Small intestine (tissue), 7 donors: ENCODE data around the gene NTN5. TPM values are rescaled to one million over a fixed set of nuclear protein-coding genes. Genes with fewer than 3 reads are reported as not detected.

Experiments used
- DNase-seq, 2 donors: peaks; one replicate each; pipeline versions ENCODE4 v3.0.0 to v3.0.0-alpha.2; 2013
- FAIRE-seq: peaks from 2 replicates; lab custom pipeline; 2012; peaks lifted over from hg19 to GRCh38; lab: Jason Lieb, UNC
- H3K27ac ChIP-seq, 3 donors: one replicate each; pipeline ENCODE4 v1.5.1; 2013; ENCODE audit warnings: low read length in 2 of 3, mild to moderate bottlenecking in 2 of 3, control low read depth in 1 of 3, inconsistent platforms in 1 of 3, low read depth in 1 of 3, moderate library complexity in 1 of 3
- H3K27me3 ChIP-seq, 3 donors: one replicate each; pipeline ENCODE4 v1.6.1; 2013; ENCODE audit warnings: low read length in 3 of 3, inconsistent platforms in 1 of 3; ENCODE audit not compliant: control insufficient read depth in 3 of 3, insufficient read depth in 3 of 3
- H3K36me3 ChIP-seq, 3 donors: one replicate each; pipeline ENCODE4 v1.6.1; 2013; ENCODE audit warnings: low read length in 3 of 3, inconsistent platforms in 1 of 3, low read depth in 1 of 3, mild to moderate bottlenecking in 1 of 3, moderate library complexity in 1 of 3; ENCODE audit not compliant: control insufficient read depth in 3 of 3, insufficient read depth in 2 of 3
- H3K4me1 ChIP-seq, 3 donors: one replicate each; pipeline ENCODE4 v1.6.1; 2013; ENCODE audit warnings: low read length in 2 of 3, inconsistent platforms in 1 of 3, low read depth in 1 of 3, mild to moderate bottlenecking in 1 of 3, moderate library complexity in 1 of 3; ENCODE audit not compliant: control insufficient read depth in 3 of 3, insufficient read depth in 2 of 3
- H3K4me3 ChIP-seq, 3 donors: one replicate each; pipeline ENCODE4 v1.5.1; 2013; ENCODE audit warnings: low read length in 3 of 3, control low read depth in 1 of 3, inconsistent platforms in 1 of 3, low read depth in 1 of 3, mild to moderate bottlenecking in 1 of 3, moderate library complexity in 1 of 3
- H3K9me3 ChIP-seq, 2 donors: one replicate each; pipeline ENCODE4 v1.6.1; 2013; ENCODE audit warnings: low read depth in 1 of 2, low read length in 1 of 2; ENCODE audit not compliant: control insufficient read depth in 2 of 2, insufficient read depth in 1 of 2
- WGBS, 3 donors: extraction: QIAGEN DNeasy Blood & Tissue Kit; methylation state at CpG; one replicate each; pipeline ENCODE4 v1.1.7; 2013; 5-methylcytosine and 5-hydroxymethylcytosine counted together
- polyA plus RNA-seq, 4 donors: library from polyadenylated mRNA; stranded (reverse) in 3 of 4; unstranded in 1 of 4; fragments of 200-250 nt in 3 of 4; fragments of 120-200 nt in 1 of 4; gene quantifications; one replicate each; pipeline versions ENCODE4 v1.2.1 to v1.2.3, GENCODE V29; 2013
- donor health status: healthy with polysubstance abuse.
- donor health status: control.
- donor health status: control.
- donor health status: Bipolar disorder and iron deficiency.
- donor health status: healthy.

Gene NTN5
- polyA plus RNA-seq, 4 donors, result 0.24 to 0.32 TPM; not detected in 2

- Histone ChIP-seq H3K4me1 (peaks cover 0 to 44% (median 2%) of the 10 kb centered on the region in 3 donors), H3K27ac (peak overlapping the region; percentile 90 to 94 (median 91)), H3K27me3 (no peaks in the 10 kb centered on the region), H3K36me3 (peaks cover 0 to 3% (median 0%) of the 10 kb centered on the region in 3 donors), H3K4me3 (no peak overlapping the region), H3K9me3 (no peaks in the 10 kb centered on the region)
- DNase-seq (peak; percentile 91 to 98), FAIRE-seq (no peak)
- WGBS, 3 donors, result 7 to 46% (median 35%) methylated on average over 4 of the region's 4 CpGs
Observed at GRCh38 chr19:48678201-48678600, 5.4 kb upstream of the NTN5 start.

- Histone ChIP-seq H3K27ac (peak overlapping the region; percentile 73 to 94 (median 82)), H3K4me1 (peaks cover 0 to 43% (median 2%) of the 10 kb centered on the region in 3 donors), H3K9me3 (no peaks in the 10 kb centered on the region), H3K4me3 (no peak overlapping the region), H3K36me3 (peaks cover 0 to 3% (median 0%) of the 10 kb centered on the region in 3 donors), H3K27me3 (no peaks in the 10 kb centered on the region)
- 18 to 66% (median 45%) methylated on average over 13 of the region's 13 CpGs for WGBS, 3 donors
- peak; percentile 91 to 95 for DNase-seq
- no peak for FAIRE-seq
Observed at GRCh38 chr19:48676887-48677286, 4.1 kb upstream of the NTN5 start.

GRCh38 chr19:48676487-48676886 is 3.7 kb upstream of the NTN5 start:
- peak overlapping the region; percentile 73 to 94 (median 82) for H3K27ac ChIP-seq
- no peak for FAIRE-seq

GRCh38 chr19:48674921-48675824 is 2.4 kb upstream of the NTN5 start:
- peaks cover 0 to 54% (median 2%) of the 10 kb centered on the region in 3 donors for H3K4me1 ChIP-seq
- peak; percentile 87 to 93 for DNase-seq
- H3K4me3 ChIP-seq, result no peak overlapping the region
- H3K36me3 ChIP-seq, result peaks cover 0 to 3% (median 0%) of the 10 kb centered on the region in 3 donors
- FAIRE-seq, result no peak
- no peaks in the 10 kb centered on the region for H3K9me3 ChIP-seq
- H3K27me3 ChIP-seq, result no peaks in the 10 kb centered on the region
- peak overlapping the region in 1 of 3 donors; percentile 94 for H3K27ac ChIP-seq
- 36 to 39% (median 39%) methylated on average over 28 of the region's 28 CpGs for WGBS, 3 donors

More at GRCh38 chr19:48676487-48676886, 3.7 kb upstream of the NTN5 start:
- no peaks in the 10 kb centered on the region for H3K27me3 ChIP-seq
- peaks cover 0 to 3% (median 0%) of the 10 kb centered on the region in 3 donors for H3K36me3 ChIP-seq
- H3K4me3 ChIP-seq, result no peak overlapping the region
- DNase-seq, result no peak
- peaks cover 0 to 43% (median 2%) of the 10 kb centered on the region in 3 donors for H3K4me1 ChIP-seq
- no peaks in the 10 kb centered on the region for H3K9me3 ChIP-seq
- WGBS, 3 donors, result 74 to 82% (median 78%) methylated on average over 17 of the region's 17 CpGs

- no peak for DNase-seq
- H3K27ac ChIP-seq, result no peak overlapping the region
Observed at GRCh38 chr19:48674216-48674809, 1.5 kb upstream of the NTN5 start.

GRCh38 chr19:48673436-48674100 is 751 bp upstream of the NTN5 start:
- H3K4me1 ChIP-seq, result peaks cover 0 to 50% (median 2%) of the 10 kb centered on the region in 3 donors
- 79 to 85% (median 80%) methylated on average over 25 of the region's 25 CpGs for whole genome bisulfite sequencing, 3 donors
- FAIRE-seq, result no peak
- H3K9me3 ChIP-seq, result no peaks in the 10 kb centered on the region
- H3K4me3 ChIP-seq, result no peak overlapping the region
- no peak overlapping the region for H3K27ac ChIP-seq
- H3K36me3 ChIP-seq, result peaks cover 0 to 3% (median 0%) of the 10 kb centered on the region in 3 donors
- no peaks in the 10 kb centered on the region for H3K27me3 ChIP-seq
- no peak for DNase-seq

More at GRCh38 chr19:48674216-48674809, 1.5 kb upstream of the NTN5 start:
- Histone ChIP-seq H3K4me1 (peaks cover 0 to 54% (median 2%) of the 10 kb centered on the region in 3 donors), H3K27me3 (no peaks in the 10 kb centered on the region), H3K9me3 (no peaks in the 10 kb centered on the region), H3K36me3 (peaks cover 0 to 3% (median 0%) of the 10 kb centered on the region in 3 donors), H3K4me3 (no peak overlapping the region)
- whole genome bisulfite sequencing, 3 donors, result 88 to 96% (median 92%) methylated on average over 18 to 19 of the region's 19 CpGs
- FAIRE-seq, result no peak

GRCh38 chr19:48671446-48671995 is 1.3 kb downstream of the NTN5 start:
- H3K4me1 ChIP-seq, result peaks cover 0 to 31% (median under 1%) of the 10 kb centered on the region in 3 donors
- FAIRE-seq (no peak), DNase-seq (no peak)
- WGBS, 3 donors, result 56 to 77% (median 75%) methylated on average over 8 to 10 of the region's 10 CpGs
- H3K27me3 ChIP-seq, result no peaks in the 10 kb centered on the region
- H3K4me3 ChIP-seq, result no peak overlapping the region
- H3K36me3 ChIP-seq, result peaks cover 0 to 3% (median 0%) of the 10 kb centered on the region in 3 donors
- H3K9me3 ChIP-seq, result no peaks in the 10 kb centered on the region
- H3K27ac ChIP-seq, result no peak overlapping the region
